Measurements from ENCODE around the gene TAS1R3.

The TAS1R3 gene

GRCh38 chr1:1344655-1345361, 13.7 kb downstream of the TAS1R3 start:
- no peaks in the 10 kb centered on the region for H3K27me3 ChIP-seq (replicated peaks; ENCODE audit: insufficient read depth, low read length)
- H3K9me3 ChIP-seq (replicated peaks; ENCODE audit: insufficient read depth, low read length): no peaks in the 10 kb centered on the region
- no peaks in the 10 kb centered on the region for H3K9me2 ChIP-seq (replicated peaks; ENCODE audit: insufficient read depth, low read length)
- H3K79me2 ChIP-seq (ENCODE audit: low read length): peaks cover 22% of the 10 kb centered on the region
- H3K4me1 ChIP-seq (ENCODE audit: low read length): no peaks in the 10 kb centered on the region
- DNase-seq: no peak
- TF ChIP-seq EZH2phosphoT487 (IDR thresholded peaks at IDR 0.05; ENCODE audit: low read length) (no peak), EZH2 (optimal IDR thresholded peaks at IDR 0.05; ENCODE audit: low read depth, low read length) (no peak), CTCF (IDR thresholded peaks at IDR 0.05; ENCODE audit: low read length) (peak; percentile 35; the same call in 1 of the 2 replicates)
- H3K4me3 ChIP-seq (ENCODE audit: low read length): no peak overlapping the region
- H3K9ac ChIP-seq (ENCODE audit: low read length): no peak overlapping the region
- H3K36me3 ChIP-seq (replicated peaks; ENCODE audit: insufficient read depth, low read length): no peaks in the 10 kb centered on the region
- H3K27ac ChIP-seq (ENCODE audit: low read length): no peak overlapping the region
- no peak overlapping the region for H3K4me2 ChIP-seq (ENCODE audit: low read depth, low read length)
- no peaks in the 10 kb centered on the region for H3F3A ChIP-seq (ENCODE audit: insufficient read depth, low read length)
- H4K20me1 ChIP-seq (ENCODE audit: insufficient read depth, low read length): no peaks in the 10 kb centered on the region
- H2AFZ ChIP-seq (ENCODE audit: low read length): no peak overlapping the region

GRCh38 chr1:1345384-1345783, 14.3 kb downstream of the TAS1R3 start:
- no peaks in the 10 kb centered on the region for H3K9me2 ChIP-seq (replicated peaks; ENCODE audit: insufficient read depth, low read length)
- no peaks in the 10 kb centered on the region for H3K4me1 ChIP-seq (ENCODE audit: low read length)
- no peak overlapping the region for H3K4me2 ChIP-seq (ENCODE audit: low read depth, low read length)
- peaks cover 22% of the 10 kb centered on the region for H3K79me2 ChIP-seq (ENCODE audit: low read length)
- H2AFZ ChIP-seq (ENCODE audit: low read length): no peak overlapping the region
- H4K20me1 ChIP-seq (ENCODE audit: insufficient read depth, low read length): no peaks in the 10 kb centered on the region
- H3K27me3 ChIP-seq (replicated peaks; ENCODE audit: insufficient read depth, low read length): no peaks in the 10 kb centered on the region
- no peak overlapping the region for H3K4me3 ChIP-seq (ENCODE audit: low read length)
- H3F3A ChIP-seq (ENCODE audit: insufficient read depth, low read length): no peaks in the 10 kb centered on the region
- DNase-seq: no peak
- no peak overlapping the region for H3K9ac ChIP-seq (ENCODE audit: low read length)
- TF ChIP-seq EZH2 (optimal IDR thresholded peaks at IDR 0.05; ENCODE audit: low read depth, low read length): no peak
- TF ChIP-seq CTCF (IDR thresholded peaks at IDR 0.05; ENCODE audit: low read length): no peak
- TF ChIP-seq EZH2phosphoT487 (IDR thresholded peaks at IDR 0.05; ENCODE audit: low read length): no peak
- H3K36me3 ChIP-seq (replicated peaks; ENCODE audit: insufficient read depth, low read length): no peaks in the 10 kb centered on the region
- no peaks in the 10 kb centered on the region for H3K9me3 ChIP-seq (replicated peaks; ENCODE audit: insufficient read depth, low read length)
- H3K27ac ChIP-seq (ENCODE audit: low read length): no peak overlapping the region

- no peak overlapping the region for H2AFZ ChIP-seq (ENCODE audit: low read length)
- no peaks in the 10 kb centered on the region for H4K20me1 ChIP-seq (ENCODE audit: insufficient read depth, low read length)
- H3K9me2 ChIP-seq (replicated peaks; ENCODE audit: insufficient read depth, low read length): no peaks in the 10 kb centered on the region
- no peaks in the 10 kb centered on the region for H3K36me3 ChIP-seq (replicated peaks; ENCODE audit: insufficient read depth, low read length)
- no peak overlapping the region for H3K9ac ChIP-seq (ENCODE audit: low read length)
- H3K4me2 ChIP-seq (ENCODE audit: low read depth, low read length): no peak overlapping the region
- H3K27me3 ChIP-seq (replicated peaks; ENCODE audit: insufficient read depth, low read length): no peaks in the 10 kb centered on the region
- no peak overlapping the region for H3K4me3 ChIP-seq (ENCODE audit: low read length)
- DNase-seq: no peak
- peaks cover 22% of the 10 kb centered on the region for H3K79me2 ChIP-seq (ENCODE audit: low read length)
- no peaks in the 10 kb centered on the region for H3K9me3 ChIP-seq (replicated peaks; ENCODE audit: insufficient read depth, low read length)
- H3F3A ChIP-seq (ENCODE audit: insufficient read depth, low read length): no peaks in the 10 kb centered on the region
- TF ChIP-seq CTCF (IDR thresholded peaks at IDR 0.05; ENCODE audit: low read length) (no peak), EZH2phosphoT487 (IDR thresholded peaks at IDR 0.05; ENCODE audit: low read length) (no peak), EZH2 (optimal IDR thresholded peaks at IDR 0.05; ENCODE audit: low read depth, low read length) (no peak)
- H3K4me1 ChIP-seq (ENCODE audit: low read length): no peaks in the 10 kb centered on the region
- H3K27ac ChIP-seq (ENCODE audit: low read length): no peak overlapping the region
Observed at GRCh38 chr1:1345860-1346500, 14.9 kb downstream of the TAS1R3 start.

Data from MM.1S (cell line).